Measurements from ENCODE around the gene BRD3OS. TPM values are rescaled to one million over a fixed set of nuclear protein-coding genes. Genes with fewer than 3 reads are reported as not detected.
A peak's percentile ranks its signal among the peaks of the same experiment; 100 is the strongest.

The BRD3OS gene
- total RNA-seq, 1 experiment from 2014 or later, result 41.0 TPM

- peak overlapping the region; percentile 77 for H3K4me3 ChIP-seq (ENCODE audit: low read length)
- no peak overlapping the region for H2AFZ ChIP-seq (ENCODE audit: low read length)
- H3K79me2 ChIP-seq (ENCODE audit: low read length), result 0 out of 2 replicates have a peak, but pooled peaks cover 3% of the 10 kb centered on the region
- H4K20me1 ChIP-seq (ENCODE audit: insufficient read depth, low read depth, low read length), result peaks cover 5% of the 10 kb centered on the region; the same call in 1 of the 2 replicates
- H3K9me2 ChIP-seq (replicated peaks; ENCODE audit: insufficient read depth, low read length), result no peaks in the 10 kb centered on the region
- no peak for DNase-seq
- no peaks in the 10 kb centered on the region for H3K9me3 ChIP-seq (ENCODE audit: low read length)
- H3K36me3 ChIP-seq (ENCODE audit: insufficient read depth, low read length), result peaks cover 5% of the 10 kb centered on the region; the same call in 1 of the 2 replicates
- H3K4me1 ChIP-seq (ENCODE audit: low read length), result peaks cover 18% of the 10 kb centered on the region
- no peaks in the 10 kb centered on the region for H3K27me3 ChIP-seq (ENCODE audit: low read length)
- peak overlapping the region; percentile 81 for H3K4me2 ChIP-seq (ENCODE audit: low read depth, low read length, poor library complexity, severe bottlenecking)
- H3K27ac ChIP-seq (ENCODE audit: low read length), result peak overlapping the region; percentile 75; the same call in 1 of the 2 replicates
- peak overlapping the region; percentile 75 for H3K9ac ChIP-seq (ENCODE audit: low read length)
These were observed 1.3 kb downstream of the BRD3OS start for GRCh38 chr9:134026581-134026980.

GRCh38 chr9:134026981-134027380, 1.7 kb downstream of the BRD3OS start:
- no peaks in the 10 kb centered on the region for H3K27me3 ChIP-seq (ENCODE audit: low read length)
- H4K20me1 ChIP-seq (ENCODE audit: insufficient read depth, low read depth, low read length), result peaks cover 5% of the 10 kb centered on the region; the same call in 1 of the 2 replicates
- no peak overlapping the region for H2AFZ ChIP-seq (ENCODE audit: low read length)
- no peak overlapping the region for H3K9ac ChIP-seq (ENCODE audit: low read length)
- no peak overlapping the region; the same call in 1 of the 2 replicates for H3K4me3 ChIP-seq (ENCODE audit: low read length)
- peaks cover 18% of the 10 kb centered on the region for H3K4me1 ChIP-seq (ENCODE audit: low read length)
- H3K36me3 ChIP-seq (ENCODE audit: insufficient read depth, low read length), result peaks cover 5% of the 10 kb centered on the region; the same call in 1 of the 2 replicates
- peak overlapping the region; percentile 81 for H3K4me2 ChIP-seq (ENCODE audit: low read depth, low read length, poor library complexity, severe bottlenecking)
- 0 out of 2 replicates have a peak, but pooled peaks cover 3% of the 10 kb centered on the region for H3K79me2 ChIP-seq (ENCODE audit: low read length)
- no peak overlapping the region for H3K27ac ChIP-seq (ENCODE audit: low read length)
- no peaks in the 10 kb centered on the region for H3K9me2 ChIP-seq (replicated peaks; ENCODE audit: insufficient read depth, low read length)
- no peaks in the 10 kb centered on the region for H3K9me3 ChIP-seq (ENCODE audit: low read length)
- no peak for DNase-seq

GRCh38 chr9:134027561-134027960, 2.3 kb downstream of the BRD3OS start:
- 0 out of 2 replicates have a peak, but pooled peaks cover 3% of the 10 kb centered on the region for H3K79me2 ChIP-seq (ENCODE audit: low read length)
- no peak overlapping the region for H2AFZ ChIP-seq (ENCODE audit: low read length)
- H4K20me1 ChIP-seq (ENCODE audit: insufficient read depth, low read depth, low read length), result peaks cover 5% of the 10 kb centered on the region; the same call in 1 of the 2 replicates
- no peaks in the 10 kb centered on the region for H3K9me2 ChIP-seq (replicated peaks; ENCODE audit: insufficient read depth, low read length)
- no peak for DNase-seq
- no peaks in the 10 kb centered on the region for H3K9me3 ChIP-seq (ENCODE audit: low read length)
- H3K4me3 ChIP-seq (ENCODE audit: low read length), result no peak overlapping the region
- no peaks in the 10 kb centered on the region for H3K27me3 ChIP-seq (ENCODE audit: low read length)
- peaks cover 18% of the 10 kb centered on the region for H3K4me1 ChIP-seq (ENCODE audit: low read length)
- no peak overlapping the region for H3K4me2 ChIP-seq (ENCODE audit: low read depth, low read length, poor library complexity, severe bottlenecking)
- peaks cover 5% of the 10 kb centered on the region; the same call in 1 of the 2 replicates for H3K36me3 ChIP-seq (ENCODE audit: insufficient read depth, low read length)
- H3K9ac ChIP-seq (ENCODE audit: low read length), result no peak overlapping the region
- no peak overlapping the region for H3K27ac ChIP-seq (ENCODE audit: low read length)

DNA sequence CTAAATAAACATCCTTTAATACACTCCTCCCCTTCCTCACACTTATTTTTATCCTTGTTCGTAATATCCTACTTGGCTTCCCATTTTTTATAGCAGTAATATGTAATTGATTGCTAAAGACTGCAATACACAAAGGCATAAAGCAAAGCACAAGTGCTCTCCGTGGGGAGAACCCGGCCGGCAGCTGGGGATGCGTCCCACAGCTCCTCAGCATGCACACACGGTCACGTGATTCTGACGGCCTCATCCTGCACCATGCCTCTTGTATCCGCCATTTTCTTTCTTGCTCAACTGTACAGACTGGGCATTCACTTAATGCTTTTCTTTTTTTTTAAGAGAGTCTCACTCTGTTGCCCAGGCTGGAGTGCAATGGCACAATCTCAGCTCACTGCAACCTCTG, 2.8 kb downstream of the BRD3OS start:
- Histone ChIP-seq H3K4me1 (ENCODE audit: low read length) (peaks cover 18% of the 10 kb centered on the region), H4K20me1 (ENCODE audit: insufficient read depth, low read depth, low read length) (peaks cover 5% of the 10 kb centered on the region; the same call in 1 of the 2 replicates), H3K27ac (ENCODE audit: low read length) (no peak overlapping the region), H3K79me2 (ENCODE audit: low read length) (0 out of 2 replicates have a peak, but pooled peaks cover 3% of the 10 kb centered on the region), H3K4me2 (ENCODE audit: low read depth, low read length, poor library complexity, severe bottlenecking) (no peak overlapping the region), H2AFZ (ENCODE audit: low read length) (no peak overlapping the region), H3K9me3 (ENCODE audit: low read length) (no peaks in the 10 kb centered on the region), H3K4me3 (ENCODE audit: low read length) (no peak overlapping the region), H3K9ac (ENCODE audit: low read length) (no peak overlapping the region), H3K27me3 (ENCODE audit: low read length) (no peaks in the 10 kb centered on the region), H3K36me3 (ENCODE audit: insufficient read depth, low read length) (peaks cover 5% of the 10 kb centered on the region; the same call in 1 of the 2 replicates), H3K9me2 (replicated peaks; ENCODE audit: insufficient read depth, low read length) (no peaks in the 10 kb centered on the region)
- DNase-seq, result no peak

DNA sequence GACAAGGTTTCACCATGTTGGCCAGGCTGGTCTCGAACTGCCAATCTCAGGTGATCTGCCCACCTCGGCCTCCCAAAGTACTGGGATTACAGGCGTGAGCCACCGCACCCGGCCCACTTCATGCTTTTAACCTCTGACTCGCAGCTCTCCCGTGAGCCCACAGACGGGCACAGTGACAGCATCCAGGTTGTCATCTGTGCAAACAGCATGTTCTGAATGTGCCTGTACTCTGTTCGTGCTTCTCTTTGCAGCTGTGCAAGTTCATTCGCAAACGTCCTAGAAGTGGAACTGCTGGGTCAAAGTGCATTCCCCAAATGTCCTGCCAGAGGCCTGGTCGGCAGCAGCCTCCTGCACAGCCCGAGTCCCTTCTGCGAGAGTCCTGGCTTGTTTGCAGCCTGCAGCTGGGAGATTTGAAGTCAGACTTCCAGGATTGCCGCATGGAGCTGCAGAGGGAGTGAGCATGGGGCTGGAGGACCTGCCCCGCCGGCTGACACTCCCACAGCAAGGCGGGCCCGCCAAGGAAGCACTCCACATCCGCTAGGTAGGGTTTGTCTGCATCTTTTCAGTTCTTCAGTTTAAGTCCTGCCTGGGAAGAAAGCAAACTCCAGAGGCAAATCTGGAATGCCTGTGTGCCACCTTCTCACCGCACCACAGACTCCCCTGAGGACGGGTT, 3.4 kb downstream of the BRD3OS start:
- Histone ChIP-seq H3K36me3 (ENCODE audit: insufficient read depth, low read length) (peaks cover 11% of the 10 kb centered on the region; the same call in 1 of the 2 replicates), H4K20me1 (ENCODE audit: insufficient read depth, low read depth, low read length) (peaks cover 5% of the 10 kb centered on the region; the same call in 1 of the 2 replicates), H3K79me2 (ENCODE audit: low read length) (0 out of 2 replicates have a peak, but pooled peaks cover 3% of the 10 kb centered on the region), H2AFZ (ENCODE audit: low read length) (no peak overlapping the region), H3K4me2 (ENCODE audit: low read depth, low read length, poor library complexity, severe bottlenecking) (no peak overlapping the region), H3K27me3 (ENCODE audit: low read length) (no peaks in the 10 kb centered on the region), H3K9ac (ENCODE audit: low read length) (no peak overlapping the region), H3K9me2 (replicated peaks; ENCODE audit: insufficient read depth, low read length) (no peaks in the 10 kb centered on the region), H3K4me3 (ENCODE audit: low read length) (no peak overlapping the region), H3K4me1 (ENCODE audit: low read length) (peaks cover 18% of the 10 kb centered on the region), H3K9me3 (ENCODE audit: low read length) (no peaks in the 10 kb centered on the region), H3K27ac (ENCODE audit: low read length) (no peak overlapping the region)
- no peak for DNase-seq

- H3K36me3 ChIP-seq (ENCODE audit: insufficient read depth, low read length), result peaks cover 11% of the 10 kb centered on the region; the same call in 1 of the 2 replicates
- H2AFZ ChIP-seq (ENCODE audit: low read length), result no peak overlapping the region
- peaks cover 15% of the 10 kb centered on the region for H3K4me1 ChIP-seq (ENCODE audit: low read length)
- H3K79me2 ChIP-seq (ENCODE audit: low read length), result 0 out of 2 replicates have a peak, but pooled peaks cover 3% of the 10 kb centered on the region
- H3K4me3 ChIP-seq (ENCODE audit: low read length), result no peak overlapping the region
- no peaks in the 10 kb centered on the region for H3K9me2 ChIP-seq (replicated peaks; ENCODE audit: insufficient read depth, low read length)
- H3K9me3 ChIP-seq (ENCODE audit: low read length), result no peaks in the 10 kb centered on the region
- H4K20me1 ChIP-seq (ENCODE audit: insufficient read depth, low read depth, low read length), result peaks cover 5% of the 10 kb centered on the region; the same call in 1 of the 2 replicates
- no peaks in the 10 kb centered on the region for H3K27me3 ChIP-seq (ENCODE audit: low read length)
- no peak overlapping the region for H3K27ac ChIP-seq (ENCODE audit: low read length)
- no peak overlapping the region for H3K9ac ChIP-seq (ENCODE audit: low read length)
- H3K4me2 ChIP-seq (ENCODE audit: low read depth, low read length, poor library complexity, severe bottlenecking), result no peak overlapping the region
- DNase-seq, result no peak
These were observed 4.3 kb downstream of the BRD3OS start for GRCh38 chr9:134029248-134030226.

DNA sequence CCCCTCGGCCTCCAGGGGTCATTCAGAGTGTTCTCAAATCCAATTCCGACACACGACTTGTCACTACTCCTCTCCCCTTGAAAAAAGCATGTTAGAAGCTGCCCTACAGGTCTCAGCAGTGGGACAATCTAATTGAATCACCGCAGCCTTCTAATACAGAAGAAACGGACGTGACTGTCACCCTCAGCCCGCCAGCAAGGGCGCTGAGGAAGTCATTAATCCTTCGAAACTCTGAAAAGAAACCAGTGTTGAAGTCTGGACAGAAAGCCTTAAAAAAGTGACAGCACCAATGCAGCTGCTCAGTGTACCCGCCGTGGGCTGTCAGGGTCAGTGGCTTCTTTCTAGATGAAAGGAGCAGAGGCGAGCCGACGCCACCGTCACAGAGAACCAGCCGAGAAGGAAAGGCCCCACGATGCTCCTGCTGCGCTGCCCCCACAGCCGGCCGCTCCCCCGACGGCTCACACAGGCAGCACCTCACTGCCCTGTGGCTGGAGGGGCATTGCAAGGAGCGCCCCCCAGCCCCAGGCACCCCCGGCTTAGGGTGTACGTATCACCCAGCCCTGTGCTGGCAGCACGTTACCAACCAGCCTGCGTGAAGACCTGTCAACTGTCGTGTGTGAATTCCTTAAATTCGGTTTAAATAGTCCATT, 5.7 kb downstream of the BRD3OS start:
- H3K36me3 ChIP-seq (ENCODE audit: insufficient read depth, low read length), result peaks cover 11% of the 10 kb centered on the region; the same call in 1 of the 2 replicates
- H3K4me1 ChIP-seq (ENCODE audit: low read length), result peaks cover 12% of the 10 kb centered on the region
- no peak overlapping the region for H3K27ac ChIP-seq (ENCODE audit: low read length)
- H3K4me3 ChIP-seq (ENCODE audit: low read length), result no peak overlapping the region
- H3K4me2 ChIP-seq (ENCODE audit: low read depth, low read length, poor library complexity, severe bottlenecking), result no peak overlapping the region
- H3K9me2 ChIP-seq (replicated peaks; ENCODE audit: insufficient read depth, low read length), result no peaks in the 10 kb centered on the region
- H3K9me3 ChIP-seq (ENCODE audit: low read length), result no peaks in the 10 kb centered on the region
- H3K9ac ChIP-seq (ENCODE audit: low read length), result no peak overlapping the region
- H2AFZ ChIP-seq (ENCODE audit: low read length), result no peak overlapping the region
- no peaks in the 10 kb centered on the region for H3K27me3 ChIP-seq (ENCODE audit: low read length)
- peaks cover 5% of the 10 kb centered on the region; the same call in 1 of the 2 replicates for H4K20me1 ChIP-seq (ENCODE audit: insufficient read depth, low read depth, low read length)
- DNase-seq, result no peak
- H3K79me2 ChIP-seq (ENCODE audit: low read length), result 0 out of 2 replicates have a peak, but pooled peaks cover 3% of the 10 kb centered on the region

Measured in Karpas-422 (cell line).